ENCODE data around the gene CGNL1.

Gene CGNL1

DNA sequence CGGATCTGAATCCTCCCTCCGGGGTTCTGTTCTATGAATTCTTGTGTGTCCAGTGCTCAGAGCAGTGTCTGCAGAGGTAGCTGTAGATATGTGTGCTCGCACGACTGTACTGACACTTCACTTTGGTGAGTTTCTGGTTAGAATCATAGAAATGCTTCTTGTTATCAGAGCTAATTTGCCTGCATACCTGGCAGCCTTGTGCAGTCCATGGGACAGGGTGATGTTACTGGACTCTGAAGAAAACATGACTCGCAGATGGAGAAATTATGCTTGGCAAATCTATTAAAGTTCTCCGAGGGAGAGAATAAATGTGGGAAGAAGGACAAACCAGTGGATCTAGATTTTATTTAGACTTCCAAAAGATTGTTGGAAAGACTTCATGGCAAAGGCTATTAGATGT lies 12.2 kb downstream of the CGNL1 start:
- no peak for DNase-seq

DNA sequence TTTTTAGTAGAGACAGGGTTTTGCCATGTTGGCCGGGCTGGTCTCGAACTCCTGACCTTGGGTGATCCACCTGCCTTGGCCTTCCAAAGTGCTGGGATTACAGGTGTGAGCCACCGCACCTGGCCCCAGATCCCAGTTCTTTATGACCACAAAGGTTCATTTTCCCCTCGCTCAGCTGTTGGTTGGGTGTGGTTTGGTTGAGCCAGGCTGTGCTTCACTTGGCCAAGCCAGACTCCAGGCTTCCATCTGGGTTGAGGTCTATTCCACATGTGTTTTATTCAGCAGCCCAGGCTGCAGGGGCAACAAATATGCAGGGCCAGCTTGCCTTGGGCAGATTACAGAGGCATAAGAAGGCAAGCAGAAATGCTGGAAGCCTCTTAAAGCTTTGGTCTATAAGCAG lies 13.7 kb downstream of the CGNL1 start:
- no peak for DNase-seq

DNA sequence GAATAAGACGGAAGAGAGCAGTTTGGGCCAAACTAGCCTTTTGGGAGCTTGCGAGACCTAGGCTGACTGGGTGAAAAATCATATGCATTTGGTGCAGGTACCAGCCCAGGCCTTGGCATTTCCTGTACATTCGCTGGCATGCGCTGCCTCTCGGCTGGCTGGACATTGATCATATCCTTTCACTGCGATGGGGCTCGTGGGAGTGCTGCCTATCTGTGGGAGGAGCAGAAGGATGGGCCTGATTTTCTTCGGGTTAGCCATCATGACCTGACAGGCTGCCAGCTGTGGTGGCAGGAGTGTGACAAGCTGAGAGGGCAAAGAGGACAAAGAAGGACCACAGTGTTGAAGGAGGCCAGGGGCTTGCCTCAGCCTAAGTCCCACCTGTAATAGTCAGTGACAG lies 14.3 kb downstream of the CGNL1 start:
- no peak for DNase-seq

DNA sequence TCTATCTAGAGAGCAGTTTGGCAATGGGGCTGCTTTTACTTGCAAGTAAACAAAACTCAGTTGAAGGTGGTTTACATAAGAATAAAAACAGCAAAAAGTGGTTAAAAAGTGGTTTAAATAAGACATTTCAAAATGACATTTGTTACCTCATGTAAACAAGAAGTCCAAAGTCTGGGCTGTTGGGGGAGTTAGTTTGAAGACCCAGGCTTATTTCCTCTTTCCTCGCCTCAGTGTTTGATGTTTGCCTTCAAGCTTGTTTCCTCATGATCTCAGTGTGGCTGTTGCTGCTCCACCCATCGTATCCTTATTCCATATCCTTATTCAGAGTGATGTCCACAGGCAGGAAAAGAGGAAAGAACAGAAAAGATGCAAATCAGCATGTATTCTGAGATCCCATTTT lies 15.2 kb downstream of the CGNL1 start:
- DNase-seq, result no peak

DNA sequence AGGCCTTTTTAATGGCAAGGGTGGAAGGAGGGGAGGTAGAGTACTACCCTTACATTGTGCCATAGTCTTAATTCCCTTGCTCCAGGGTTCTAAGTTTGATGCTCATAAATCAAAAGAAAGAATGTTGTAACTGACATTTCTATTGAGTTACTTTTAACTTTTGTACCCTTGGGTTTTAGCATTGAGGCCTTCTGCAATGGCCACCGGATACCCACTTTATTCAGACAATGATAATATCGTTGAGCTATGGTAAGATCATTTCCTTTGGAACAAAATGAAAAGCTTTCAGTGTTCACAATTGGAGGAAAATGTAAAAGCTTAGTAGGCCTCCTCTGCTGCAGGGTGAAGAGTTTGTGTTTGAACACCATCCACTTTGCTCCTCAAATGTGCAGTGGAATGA lies 16.8 kb downstream of the CGNL1 start:
- DNase-seq, result no peak

DNA sequence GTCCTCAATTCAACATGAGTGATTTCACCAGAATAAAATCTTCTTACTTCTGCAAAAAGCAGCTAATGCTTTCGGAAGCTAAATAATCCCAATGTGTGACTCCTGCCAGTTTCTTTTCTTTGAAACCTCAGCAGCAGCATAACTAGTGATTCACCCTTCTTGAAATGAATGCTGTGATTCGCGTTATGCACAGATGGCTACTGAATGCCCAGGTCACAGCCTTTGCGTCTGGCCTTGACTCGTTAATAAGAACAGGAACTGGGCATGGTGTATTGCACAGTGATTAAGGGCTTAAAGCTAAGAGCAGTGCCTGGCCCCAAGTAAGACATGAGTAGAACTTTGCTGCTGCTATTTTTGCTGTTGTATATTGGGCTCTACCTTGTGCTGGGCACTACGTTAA lies 19.0 kb downstream of the CGNL1 start:
- no peak for DNase-seq

DNA sequence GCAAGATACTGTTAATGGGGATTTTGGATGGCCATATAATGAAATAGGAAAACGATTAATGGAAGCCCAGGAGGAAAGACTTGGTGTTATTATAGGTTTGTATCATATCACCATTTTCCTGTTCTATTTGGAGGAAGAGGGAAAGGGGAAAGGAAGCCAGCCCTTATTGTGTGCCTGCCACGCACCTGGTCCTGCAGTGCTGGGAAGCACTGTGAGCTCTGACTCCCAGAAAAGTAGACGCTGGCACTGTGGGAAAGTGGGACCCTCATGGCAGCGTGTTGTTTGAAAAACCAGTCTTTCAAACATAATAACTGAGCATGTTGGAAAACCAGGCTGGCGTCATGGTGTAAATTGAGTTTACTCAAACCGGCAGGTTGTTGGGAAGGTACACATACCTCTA lies 22.0 kb downstream of the CGNL1 start:
- no peak for DNase-seq

DNA sequence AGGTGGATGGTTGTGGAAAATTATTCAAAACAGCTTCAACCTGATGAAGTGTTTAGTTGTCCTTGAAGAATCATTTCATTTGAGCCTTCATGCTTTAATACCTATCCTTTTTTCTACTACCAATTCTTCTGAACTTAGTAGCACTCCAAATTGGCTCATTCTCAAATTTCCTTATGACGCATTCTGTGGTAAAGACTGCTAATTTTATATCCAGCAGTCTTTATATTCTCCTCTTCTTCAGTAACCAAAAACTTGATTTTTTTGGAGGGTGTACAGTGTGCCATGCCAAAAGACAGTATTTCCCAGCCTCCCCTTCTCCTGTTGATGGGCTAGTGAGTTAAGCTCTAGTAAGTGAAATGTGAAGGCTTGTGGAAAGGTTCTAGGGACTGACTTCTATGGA lies 25.2 kb downstream of the CGNL1 start:
- DNase-seq, result no peak

DNA sequence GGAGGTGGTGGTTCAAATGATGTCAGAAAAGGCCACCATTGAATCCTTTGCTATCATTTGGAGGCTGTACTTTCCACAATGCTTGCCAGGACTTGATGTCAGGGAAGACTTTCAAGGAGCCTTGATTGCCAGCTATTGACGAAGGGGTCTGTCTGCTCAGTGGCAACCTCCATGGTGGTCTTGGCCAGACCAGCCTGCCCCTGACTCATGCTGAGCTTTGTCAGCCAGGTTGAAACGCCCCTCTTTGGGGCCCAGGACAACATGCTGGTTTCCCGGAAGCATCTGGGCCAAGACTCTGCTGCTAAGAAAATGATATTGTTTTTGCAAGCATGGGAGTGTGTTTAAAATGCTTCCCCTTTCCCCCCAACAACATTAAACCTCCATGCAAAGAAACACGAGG lies 26.7 kb downstream of the CGNL1 start:
- DNase-seq, result no peak

DNA sequence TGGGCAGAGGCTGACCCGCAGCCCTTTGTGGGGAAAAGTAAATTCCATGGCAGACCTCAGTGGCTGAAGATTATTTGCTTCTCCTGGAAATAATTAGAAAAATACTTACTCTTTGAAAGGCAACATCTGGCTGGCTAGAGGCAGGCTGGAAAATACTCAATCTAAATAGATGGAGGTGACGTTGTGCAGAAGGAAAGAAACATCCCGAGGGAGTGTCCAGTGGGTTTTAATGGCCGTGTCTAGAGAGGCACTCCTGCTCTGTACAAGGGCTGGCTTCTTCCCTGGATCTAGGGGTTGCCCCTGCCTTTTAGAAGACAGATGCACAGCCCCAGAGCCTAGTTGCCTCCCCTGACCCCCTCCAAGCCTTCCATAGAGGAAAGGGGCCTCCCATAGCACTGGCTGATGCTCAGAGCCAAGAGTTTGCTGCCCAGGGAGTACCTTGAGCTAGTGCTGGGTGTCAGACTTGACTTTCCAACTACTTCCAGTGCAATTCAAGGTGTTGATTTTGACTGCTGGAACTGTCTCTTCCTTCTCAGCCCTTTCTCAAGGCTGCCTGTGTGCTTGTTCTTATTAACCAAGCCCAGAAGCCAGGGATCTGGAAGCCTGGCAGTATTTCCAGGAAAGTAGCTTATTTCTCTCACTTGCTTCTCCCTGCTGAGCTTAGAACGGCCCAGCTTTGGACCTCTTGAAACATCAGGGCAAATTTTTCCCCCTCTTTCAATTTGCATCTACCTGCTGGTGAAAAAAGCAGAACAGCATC lies 27.4 kb downstream of the CGNL1 start:
- DNase-seq, result no peak

DNA sequence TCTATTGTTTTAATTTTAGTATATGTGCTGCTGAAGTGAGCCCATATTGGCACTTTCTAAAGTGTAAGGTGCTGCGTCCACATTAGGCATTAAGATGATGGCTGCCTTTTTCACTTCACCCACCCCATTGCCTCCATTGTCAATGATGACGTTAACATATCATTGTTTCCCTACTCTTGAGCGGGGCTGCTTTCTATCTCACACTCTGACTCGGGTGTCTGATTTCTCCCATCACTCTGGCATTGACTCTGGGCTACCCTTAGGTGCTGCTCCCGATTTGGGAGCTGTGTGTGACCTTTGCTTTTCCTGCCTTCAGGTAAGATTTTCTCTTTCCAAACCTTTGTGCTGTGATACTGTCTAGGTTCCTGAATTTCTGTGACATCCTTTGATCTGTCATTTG lies 28.8 kb downstream of the CGNL1 start:
- no peak for DNase-seq

DNA sequence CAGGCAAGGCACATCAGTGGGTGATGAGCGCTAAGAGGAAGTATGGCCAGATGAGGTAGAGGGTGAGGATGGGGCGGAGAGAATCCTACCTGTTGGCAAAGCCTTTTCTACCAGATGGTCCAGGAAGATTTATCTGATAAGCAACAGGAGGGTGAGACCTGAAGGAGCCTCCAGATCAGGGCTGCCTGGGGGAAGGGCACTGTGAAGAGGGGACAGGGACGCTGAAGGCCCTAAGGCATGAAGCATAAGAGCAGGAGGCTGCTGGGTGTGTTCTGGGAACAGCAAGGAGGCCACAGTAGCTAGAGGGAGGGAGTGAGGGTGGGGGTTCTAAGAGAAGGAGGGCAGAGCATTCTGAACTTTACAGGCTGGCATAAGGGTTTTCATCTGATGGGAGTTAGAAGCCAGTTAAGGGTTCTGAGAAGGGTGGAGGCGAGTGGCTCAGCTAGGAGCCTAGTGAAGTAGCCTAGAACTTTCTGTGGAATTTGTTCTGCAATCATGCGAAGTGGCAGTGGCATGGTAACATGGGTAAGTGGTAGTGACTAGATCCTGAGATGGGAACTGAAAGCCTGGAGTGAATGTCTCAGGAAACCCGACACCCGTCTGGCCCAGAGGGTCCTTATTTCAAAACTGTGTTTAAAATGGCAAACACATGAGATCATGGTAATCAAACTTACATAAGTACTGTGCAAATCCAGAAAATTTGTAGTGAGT lies 29.9 kb downstream of the CGNL1 start:
- no peak for DNase-seq

DNA sequence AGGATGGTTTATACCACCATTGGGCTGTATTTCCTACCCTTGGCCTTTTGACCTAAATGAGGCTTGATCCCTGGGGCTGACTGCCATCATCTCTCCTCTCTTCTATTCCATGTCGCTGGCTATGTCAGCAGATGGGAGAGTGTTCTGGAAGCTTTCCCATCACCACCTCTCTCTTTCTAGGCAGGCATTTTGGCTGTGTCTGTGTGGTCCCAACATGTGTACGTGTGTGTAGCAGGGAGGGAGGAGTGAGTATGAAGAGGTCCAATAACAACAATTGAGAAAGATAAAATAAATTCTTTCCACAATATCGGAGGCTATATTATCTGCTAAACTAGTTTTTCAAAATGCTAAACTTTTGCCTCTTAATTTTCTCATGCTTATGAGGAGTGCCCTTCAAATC lies 34.1 kb downstream of the CGNL1 start:
- no peak for DNase-seq

DNA sequence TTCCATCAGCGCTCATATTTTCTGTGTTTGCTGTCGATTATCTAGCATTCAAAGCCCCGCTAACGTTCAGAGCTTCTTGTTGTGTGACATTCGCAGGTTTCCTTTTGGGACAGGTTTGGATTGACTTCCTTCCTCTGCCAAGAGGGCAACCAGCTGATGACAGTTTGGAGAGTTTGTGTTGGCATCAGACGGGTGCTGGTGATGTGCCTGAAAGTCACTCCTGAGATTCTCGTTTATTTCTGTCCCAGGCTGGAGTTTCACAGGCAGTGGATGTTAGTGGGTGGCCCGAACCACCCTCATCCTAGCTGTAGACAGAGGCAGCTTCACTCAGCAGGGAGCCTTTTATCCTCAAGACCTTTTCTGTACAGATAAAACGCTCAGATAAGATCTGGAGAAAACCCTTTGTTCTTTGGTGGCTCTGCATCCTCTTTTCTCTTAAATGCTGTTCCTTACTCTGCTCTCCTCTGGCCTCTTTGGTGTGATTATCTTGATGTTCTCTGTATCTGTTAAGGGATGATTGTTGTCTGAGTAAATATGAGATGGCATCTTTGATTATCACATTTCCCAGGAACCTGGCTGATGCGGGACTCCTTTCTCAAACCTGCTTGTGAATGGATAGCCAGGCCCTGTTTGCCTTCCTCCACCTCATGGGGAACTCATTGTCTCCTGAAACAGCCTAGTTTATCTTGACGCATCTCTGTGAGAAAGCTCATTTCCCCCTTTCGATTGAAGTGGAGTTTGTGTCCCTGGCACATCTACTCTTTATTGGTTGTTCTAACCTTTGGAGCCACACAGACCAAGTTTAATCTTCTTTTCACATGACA lies 35.9 kb downstream of the CGNL1 start:
- no peak for DNase-seq

DNA sequence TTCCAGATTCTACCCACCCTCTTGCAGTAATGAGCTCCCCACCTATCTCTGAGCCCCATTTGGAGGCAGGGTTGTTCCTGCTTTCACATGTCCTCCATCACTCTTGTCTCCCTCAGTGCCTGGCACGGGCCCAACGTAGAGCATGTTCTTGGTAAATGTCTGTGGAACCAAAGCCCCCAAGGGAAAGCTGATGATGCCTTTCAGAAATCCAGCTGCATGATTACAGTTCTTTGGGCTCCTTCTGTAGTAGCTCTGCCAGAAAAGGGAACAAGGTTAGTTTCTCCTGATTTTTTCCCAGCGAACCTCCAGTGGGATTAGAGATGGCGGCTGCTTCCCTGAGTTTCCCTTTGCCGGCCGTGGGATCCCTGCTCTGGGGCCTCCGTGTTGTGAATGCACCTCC lies 39.3 kb downstream of the CGNL1 start:
- DNase-seq, result no peak

DNA sequence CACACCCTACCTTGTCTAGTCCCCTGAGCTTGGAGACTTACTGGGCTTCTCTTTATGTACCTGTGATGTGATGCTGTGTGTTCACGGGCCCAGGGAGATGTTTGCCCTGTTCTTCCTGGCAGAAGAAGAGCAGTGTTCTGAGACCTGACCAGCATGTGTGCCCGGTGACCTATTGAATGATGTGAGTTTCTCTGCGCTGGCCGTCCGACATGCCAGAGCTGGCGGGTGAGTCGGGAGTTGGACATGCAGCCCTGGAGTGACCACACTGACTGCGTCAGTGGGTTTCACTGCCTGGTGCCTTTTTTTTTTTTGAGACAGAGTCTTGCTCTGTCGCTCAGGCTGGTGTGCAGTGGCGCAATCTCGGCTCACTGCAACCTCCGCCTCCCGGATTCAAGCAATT lies 42.3 kb downstream of the CGNL1 start:
- no peak for DNase-seq

DNA sequence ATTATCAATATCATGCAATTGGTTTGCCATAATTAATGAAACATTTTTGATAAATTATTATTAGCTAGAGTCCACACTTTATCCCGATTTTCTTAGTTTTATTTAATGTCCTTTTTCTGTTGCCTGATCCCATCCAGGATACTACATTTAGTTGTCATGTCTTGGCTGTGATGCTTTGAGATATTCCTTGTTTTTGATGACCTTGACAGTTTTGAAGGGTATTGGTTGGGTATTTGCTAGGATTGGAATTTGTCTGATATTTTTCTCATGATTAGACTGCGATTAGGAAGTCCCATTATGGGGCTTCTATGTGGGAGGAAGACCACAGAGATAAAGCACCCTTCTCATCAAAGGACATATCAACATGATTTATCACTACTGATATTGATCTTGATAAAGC lies 43.0 kb downstream of the CGNL1 start:
- no peak for DNase-seq

DNA sequence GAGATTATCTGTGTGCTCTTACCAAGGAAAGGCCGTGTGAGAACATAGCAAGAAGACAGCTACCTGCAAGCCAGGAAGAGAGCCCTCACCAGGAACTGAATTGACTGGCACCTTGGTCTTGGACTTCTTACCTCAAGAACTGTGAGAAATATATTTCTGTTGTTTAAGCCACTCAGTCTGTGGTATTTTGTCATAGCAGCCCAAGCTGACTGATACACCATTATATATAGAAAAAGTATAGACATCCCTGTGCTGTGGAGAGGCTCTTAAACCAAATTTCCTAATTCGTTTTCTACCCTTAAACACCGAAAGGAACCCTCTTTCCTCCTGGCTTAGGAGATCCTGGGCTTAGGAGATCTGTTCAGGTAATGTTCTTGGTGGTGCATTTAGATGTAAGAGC lies 44.8 kb downstream of the CGNL1 start:
- DNase-seq, result no peak

DNA sequence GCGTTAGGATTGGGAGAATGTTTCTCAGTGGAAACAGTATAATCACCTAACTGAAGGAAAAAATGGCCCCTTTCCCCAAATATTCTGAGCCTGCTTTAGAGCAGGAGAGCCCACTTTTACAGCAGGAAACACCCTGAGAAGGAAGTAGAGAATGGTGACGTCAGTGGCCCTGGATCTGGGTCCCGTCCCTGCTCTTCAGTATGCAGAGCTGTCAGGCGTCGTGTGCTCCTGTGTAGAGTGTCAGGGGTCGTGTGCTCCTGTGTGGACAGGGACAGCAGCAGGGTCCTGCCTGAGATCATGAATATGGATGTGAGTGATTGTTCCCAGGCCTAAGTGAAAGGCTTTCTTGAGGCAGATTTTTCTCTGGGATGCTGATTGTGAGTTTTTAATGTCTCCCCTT lies 45.2 kb downstream of the CGNL1 start:
- DNase-seq, result no peak

DNA sequence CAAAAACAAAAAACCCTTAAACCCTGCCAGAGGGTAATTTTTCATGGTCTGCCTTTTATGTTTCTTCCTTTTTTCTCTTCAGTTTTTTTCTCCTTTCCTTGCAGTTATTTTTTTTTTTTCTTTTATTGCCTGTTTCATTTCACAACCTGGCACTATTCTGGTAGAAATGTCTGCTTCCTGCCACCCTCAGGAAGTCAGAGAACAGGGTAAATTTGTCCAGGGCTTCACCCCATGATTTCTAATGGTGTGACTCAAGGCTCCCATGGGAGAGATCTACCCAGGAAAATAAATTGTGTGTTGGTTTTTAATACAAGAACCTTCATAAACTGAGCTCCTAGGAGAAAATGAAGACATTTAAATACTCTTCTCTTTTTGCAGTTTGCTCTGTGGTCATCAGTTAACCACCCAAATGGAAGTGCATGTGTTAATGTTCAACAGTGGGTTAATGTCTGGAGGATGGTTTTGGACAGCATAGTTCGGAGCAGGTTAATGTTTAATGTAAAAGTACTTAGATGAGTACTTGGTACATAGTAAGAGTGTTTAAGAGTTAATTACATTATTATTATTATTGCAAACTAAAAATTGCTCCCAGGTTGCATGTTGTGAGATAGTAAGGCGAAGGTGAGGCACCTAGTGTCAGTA lies 45.9 kb downstream of the CGNL1 start:
- DNase-seq, result no peak

DNA sequence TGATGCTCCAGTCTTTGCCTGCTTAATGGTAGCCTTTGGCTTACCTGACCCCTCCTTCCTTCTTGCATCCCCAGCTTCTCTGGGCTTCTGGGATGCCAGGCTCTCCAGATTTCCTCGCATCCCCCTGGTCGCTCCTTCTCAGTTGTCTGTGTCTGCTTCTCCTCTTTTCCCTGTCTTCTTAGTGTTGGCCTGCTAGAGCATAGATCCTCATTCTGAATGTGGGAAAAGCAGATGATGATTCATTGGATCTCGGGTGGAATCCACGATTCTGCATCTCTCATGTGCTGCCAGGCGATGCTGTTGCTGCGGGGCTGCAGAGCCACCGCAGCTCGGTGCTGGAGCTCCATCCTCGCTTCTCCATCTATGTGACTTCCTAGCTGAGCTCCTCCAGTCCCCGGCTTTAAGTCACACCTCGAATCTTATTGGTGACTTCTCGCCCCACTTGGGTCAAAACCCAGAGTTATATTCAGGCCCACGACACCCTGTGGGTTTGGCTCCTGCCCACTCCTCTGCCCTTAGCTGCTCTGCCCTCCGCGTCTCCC lies 47.4 kb downstream of the CGNL1 start:
- no peak for DNase-seq

DNA sequence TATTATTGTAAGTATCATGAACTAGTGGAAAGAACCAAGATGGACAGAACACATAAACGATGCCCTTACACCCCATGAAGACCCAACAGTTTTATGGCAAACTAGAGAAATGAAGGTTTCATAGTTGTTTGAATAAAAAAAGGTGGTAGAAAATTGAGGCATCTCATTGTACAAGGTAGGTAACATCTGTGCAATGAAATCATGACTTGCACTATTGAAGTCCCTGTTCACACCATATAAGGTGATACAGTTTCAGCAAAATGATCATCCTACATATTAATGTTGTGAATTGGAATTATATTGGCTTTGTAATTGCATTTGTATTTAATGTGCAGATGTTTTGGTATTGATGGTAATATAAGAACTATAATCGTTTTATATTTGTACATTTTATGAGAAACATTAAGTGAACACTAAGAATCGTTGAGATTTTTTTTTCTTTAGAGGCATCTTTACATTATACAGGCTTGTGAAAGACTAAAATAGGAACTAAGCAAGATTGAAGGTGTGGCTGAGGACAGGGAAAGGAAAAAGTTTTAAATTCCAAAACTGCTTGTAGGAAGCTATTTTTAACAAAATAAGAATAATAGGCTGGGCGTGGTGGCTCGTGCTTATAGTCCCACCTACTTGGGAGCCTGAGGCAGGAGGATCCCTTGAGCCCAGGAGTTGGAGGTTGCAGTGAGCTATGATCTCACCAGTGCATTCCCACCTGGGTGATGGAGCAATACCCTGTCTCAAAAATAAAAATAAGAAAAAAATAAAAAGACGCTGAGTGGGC lies 48.5 kb downstream of the CGNL1 start:
- DNase-seq, result no peak

Data from activated CD4-positive, alpha-beta T cell treated with anti-CD3 and anti-CD28 coated beads for 4 hours (primary cell).